ENCODE results near the gene ANAPC7.

DNA sequence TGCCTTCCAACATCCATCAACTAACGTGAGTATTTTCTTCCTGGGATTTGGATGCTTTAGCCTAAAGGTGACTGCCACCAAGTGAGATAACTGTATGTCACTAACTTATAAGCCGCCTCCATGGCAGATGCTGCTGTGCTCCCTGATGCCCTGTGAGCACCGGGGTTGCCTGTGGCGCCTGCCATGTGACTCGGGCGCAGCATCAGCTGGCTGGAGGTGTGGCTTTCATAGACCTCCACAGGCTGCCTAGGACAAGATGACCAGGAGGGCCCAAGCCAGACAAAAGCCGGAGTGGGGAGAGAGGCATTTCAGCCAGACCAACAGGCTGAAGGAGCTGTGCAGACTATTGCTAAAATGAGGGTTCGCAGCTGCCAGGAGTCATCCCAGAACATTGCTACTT, 55.7 kb downstream of the ANAPC7 start:
- TF ChIP-seq POLR2A (IDR thresholded peaks at IDR 0.05; ENCODE audit: low read length), result no peak
- no peak for TF ChIP-seq GATA1 (IDR thresholded peaks at IDR 0.05; ENCODE audit: low read depth, low read length)

Measured in erythroblast (primary cell).